Measurements from ENCODE around the gene KCNJ11.

GRCh38 chr11:17408641-17409040 is 20.2 kb upstream of the KCNJ11 start:
- TF ChIP-seq POLR2AphosphoS5 (IDR thresholded peaks at IDR 0.05) (no peak), CTCF (IDR thresholded peaks at IDR 0.05) (no peak), POLR2A (IDR thresholded peaks at IDR 0.05) (no peak)
